ENCODE data around the gene MIDN.

MIDN gene

DNA sequence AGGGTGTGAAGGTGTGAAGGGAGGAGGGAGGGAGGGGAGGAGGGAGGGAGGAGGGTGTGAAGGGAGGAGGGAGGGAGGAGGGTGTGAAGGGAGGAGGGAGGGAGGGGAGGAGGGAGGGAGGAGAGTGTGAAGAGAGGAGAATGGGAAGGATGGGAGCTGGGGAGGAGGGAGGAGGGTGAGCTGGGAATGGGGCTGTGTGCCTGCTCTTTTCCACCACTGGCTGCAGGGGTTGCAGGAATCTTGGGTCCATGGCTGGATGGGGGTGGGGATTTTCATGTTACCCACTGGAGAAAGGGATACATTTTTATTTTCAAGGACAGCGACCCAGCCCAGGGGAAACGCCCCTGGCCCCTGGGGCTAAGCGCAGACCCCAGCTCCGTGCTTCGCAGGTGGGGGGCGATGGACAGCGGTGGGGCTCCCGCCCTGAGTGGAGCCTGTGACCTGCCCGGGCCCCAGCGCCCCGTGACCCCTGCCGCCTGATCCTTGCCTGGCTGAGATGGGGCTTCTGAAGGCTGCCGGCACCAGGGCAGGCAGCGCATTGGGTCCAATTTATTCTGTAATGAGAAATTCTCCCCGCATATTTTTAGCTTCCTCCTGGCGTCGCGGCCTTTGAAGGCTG is 34.3 kb downstream of the MIDN start:
- DNase-seq (ENCODE audit: low spot score): no peak

DNA sequence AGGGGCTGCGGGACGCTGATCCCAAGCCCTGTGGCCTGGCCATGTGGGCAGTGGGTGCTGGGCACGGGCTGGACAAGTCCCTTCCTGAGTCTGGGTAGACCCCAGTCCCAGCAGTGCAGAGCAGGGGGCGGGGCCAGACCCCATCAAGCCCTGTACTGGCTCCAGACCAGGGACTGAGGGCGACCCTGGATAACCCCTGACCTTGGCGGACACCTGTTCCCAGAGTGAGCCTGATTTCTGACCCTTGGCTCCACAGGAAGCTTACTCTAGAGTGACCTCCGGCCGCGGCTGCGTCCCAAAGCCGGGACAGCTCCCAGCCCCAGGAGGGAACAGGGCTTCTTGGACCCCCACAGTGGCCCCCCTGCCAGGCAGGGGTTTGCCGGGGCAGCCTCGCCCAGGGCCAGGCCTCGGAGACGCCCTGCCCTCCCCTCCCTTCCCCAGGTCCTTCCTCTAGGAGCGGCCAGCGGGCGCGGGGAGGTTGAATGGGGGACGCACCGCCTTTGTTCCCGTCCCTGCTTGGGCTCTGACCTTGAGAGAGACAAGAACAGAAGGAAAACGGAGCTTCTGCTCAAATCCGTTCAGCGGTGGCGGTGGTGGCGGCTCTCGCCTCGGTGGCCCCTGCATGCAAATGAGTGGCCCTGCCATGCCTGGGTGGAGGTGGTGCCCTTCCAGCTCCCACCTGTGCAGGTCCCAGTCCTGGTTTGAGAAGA is 35.0 kb downstream of the MIDN start:
- DNase-seq (ENCODE audit: low spot score): no peak

DNA sequence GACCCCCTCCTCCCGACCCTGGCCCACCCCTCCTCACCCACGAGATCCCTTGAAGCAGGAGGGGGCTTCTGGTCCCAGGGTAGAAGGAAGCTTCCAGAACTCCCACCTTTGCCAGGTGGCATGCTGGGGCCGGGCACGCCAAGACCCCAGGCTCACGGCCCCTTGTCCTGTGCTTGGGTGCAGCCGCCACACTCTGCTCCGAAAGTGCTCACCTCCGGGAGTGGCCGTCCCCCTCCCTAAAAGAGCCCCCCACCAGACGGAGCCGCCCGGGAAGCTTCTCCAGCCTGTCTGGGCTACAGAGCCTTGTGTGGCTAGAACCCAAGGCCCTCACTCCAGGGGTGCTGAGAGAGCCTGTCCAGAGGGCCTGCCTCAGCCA is 35.5 kb downstream of the MIDN start:
- DNase-seq (ENCODE audit: low spot score): no peak

DNA sequence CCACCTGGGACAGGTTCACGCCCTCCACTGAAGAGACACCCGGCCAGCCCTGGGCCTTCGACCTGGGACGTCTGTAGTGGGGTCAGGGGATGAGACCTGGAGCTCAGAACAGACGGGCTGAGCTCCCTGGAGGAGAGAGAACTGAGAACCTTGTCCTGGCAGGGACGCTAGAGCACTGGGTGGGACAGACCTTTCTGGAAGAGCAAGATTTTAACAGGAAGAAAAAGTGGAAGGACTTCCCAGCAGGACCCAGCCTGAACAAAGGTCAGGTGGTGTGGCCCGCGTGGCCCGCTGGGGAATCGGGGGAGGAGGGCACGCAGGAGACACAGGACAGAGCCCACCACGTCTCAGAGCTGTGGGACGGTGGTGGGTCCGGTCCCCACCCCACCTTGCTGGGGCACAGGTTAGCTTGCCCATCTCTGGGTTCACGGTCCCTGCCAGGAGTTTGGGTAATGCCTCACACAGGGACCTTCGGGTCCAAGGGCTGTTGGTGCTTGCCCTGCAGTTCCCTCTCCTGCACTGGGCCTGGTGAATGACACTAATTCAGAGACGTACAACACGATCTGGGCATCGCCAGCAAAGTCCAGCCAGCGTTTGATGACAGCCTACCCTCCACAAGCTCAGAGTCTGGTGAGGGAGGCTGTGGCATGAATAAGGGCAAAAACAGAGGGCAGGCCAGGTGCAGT is 36.1 kb downstream of the MIDN start:
- DNase-seq (ENCODE audit: low spot score): no peak

DNA sequence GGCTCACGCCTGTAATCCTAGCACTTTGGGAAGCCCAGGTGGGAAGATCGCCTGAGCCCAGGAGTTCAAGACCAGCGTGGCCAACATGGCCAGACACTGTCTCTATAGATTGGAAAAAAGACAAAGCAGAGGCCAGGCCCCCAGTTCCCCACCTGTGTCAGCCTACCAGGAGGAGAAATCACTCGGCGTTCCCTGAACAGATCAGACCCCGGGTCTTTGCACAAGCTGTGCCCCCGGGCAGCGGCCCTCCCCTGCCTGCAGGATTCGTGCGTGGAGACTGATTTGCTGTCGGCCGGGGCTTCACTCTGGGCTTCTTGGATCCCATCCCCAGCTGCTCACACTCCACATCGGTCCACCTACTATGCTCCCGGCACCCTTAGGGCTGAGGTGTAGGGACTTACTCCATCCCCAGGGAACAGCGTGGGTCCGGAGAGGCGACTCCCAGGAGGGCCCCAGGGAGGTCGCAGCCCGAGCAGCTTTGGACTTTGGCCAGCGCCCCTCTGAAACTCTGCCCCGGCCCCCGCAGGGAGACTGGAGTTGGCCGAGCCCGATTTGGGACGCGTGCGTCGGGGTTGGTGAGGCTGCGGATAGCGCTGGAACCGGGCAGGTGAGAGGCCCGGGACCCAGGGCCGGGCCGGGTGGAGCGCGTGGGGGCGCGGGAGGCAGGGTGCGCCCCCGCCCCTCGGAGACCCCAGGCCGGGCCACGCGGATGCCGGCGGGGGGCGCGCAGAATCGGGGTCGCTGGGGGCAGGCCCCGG is 36.8 kb downstream of the MIDN start:
- no peak for DNase-seq (ENCODE audit: low spot score)

DNA sequence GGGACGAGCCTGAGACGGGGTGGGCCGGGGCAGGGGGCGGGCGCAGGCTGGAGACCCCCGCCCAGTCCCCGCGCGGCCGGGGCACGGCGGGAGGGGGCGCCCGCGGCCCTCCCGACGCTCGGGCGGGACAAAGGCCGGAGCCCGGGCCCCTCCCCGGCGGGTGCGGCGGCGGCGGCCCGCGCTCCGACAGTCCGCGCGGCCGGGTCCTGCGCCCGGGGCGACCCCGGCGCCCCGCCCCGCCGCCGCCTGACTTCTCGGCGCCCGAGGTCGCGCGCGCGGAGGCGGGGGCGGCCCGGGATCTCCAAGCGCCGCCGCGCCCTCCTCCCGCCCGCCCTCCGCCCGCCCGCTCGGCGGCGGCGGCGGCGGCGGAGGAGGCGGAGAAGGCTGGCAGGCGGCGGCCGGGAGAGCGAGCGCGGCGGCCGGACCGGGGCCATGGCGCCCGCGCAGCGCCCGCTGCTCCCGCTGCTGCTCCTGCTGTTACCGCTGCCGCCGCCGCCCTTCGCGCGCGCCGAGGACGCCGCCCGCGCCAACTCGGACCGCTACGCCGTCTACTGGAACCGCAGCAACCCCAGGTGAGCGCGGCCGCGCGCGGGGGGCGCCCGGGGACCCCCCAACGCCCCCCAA is 37.5 kb downstream of the MIDN start, which contains the start of gene EFNA2:
TSS of gene EFNA2 (plus strand) at position 137 of the 624 bp plus-strand sequence. CDS start at position 433, 296 bp downstream.
- no peak for DNase-seq (ENCODE audit: low spot score)

DNA sequence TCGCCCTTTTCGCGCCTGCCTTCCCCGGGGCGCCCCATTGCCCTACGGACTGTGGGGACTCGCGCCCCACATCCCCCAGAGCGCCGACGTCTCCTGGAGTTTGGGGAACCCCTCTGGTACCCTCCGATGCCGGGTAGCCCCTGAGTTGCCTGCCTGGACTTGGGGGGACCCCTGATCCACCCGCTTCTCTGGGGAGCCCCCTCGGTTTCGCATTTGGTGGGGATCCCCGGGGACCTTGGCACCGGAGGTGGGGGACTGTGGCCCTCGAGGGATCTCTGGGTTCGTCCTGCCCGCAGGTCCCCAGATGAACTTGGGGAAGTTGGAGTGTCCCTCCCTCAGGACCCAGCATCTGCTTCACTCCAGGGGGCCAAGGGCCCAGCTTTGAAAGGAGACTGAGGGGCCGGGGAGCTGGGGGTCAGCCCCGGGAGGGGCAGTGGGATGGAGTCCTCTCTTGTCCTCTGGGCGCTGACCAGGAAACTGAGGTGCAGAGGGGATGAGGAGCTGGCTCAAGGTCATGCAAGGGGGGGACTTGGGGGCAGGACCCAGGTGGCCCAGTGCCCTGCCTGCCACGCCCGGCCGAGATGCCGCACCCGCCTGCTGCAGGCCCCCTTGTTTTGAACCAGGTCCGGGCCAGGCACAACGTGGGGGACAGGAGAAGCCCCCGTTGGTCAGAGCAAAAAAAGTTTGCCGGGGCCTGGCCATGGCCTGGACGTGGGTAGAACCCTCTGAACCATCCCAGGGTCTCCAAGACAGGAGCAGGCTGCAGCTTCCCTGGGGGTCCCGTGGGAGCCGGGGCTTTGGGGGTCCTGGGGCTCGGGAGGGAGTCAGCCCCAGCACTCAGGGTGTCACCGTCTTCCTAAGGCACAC is 38.3 kb downstream of the MIDN start:
- no peak for DNase-seq (ENCODE audit: low spot score)

DNA sequence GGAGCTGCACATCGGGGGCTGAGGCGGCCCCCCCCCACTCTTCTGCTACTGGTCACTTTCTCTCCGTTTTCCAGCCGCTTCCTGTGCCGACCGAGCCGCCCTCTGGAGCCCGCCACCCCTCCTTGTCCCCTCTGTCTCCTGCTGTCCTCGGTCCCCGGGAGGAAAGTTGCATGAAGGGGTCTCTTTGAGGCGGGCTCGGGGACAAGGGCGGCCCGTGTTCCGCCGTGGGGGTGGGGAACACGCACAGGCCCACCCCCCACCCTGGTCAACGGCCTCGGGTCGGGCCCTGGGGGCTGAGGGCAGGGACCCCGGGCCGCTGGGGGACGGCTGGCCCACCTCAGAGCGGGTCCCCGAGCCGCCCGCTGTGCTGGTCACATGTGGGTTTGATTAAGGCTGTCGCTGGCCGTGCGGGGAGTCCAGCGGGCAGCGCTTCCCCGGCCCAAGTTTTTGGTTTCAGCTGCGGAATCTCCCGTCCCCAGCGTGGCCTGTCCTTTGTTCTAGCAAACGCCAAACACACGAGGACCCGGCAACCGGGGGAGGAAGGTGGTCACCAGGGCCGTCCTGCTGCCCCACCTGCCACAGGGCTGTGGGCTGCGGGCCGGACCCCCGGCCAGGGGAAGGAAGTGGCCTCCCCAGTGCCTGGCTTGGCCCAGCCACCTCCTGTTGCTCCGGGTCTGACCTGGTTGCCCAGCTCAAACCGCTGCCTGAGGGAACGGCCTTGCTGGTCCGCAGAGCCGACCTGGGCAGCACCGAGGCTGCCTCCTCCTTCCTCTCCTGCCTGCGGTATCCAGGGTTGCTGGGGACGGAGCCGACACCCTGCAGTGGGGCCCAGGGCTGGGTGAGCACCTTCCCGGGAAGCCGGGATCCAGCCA is 39.2 kb downstream of the MIDN start:
- no peak for DNase-seq (ENCODE audit: low spot score)

DNA sequence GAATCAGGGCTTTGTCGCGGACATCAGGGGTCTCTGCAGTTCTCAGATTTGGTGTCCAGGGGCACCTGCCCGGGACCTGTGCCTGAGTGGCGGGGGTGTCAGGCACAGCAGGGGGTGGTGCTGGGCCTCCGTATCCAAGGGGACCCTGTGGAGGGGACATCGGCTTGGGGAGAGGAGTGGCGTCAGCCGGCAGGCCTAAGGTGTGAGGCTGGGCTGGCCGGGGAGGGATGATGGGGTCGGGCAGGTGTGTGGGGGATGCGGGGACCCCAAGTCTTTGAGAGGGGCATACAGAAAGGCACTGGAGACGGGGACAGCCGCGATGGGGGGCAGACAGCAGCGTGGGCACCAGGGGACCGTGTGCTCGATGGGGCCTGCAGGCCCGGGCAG is 39.8 kb downstream of the MIDN start:
- DNase-seq (ENCODE audit: low spot score): no peak

DNA sequence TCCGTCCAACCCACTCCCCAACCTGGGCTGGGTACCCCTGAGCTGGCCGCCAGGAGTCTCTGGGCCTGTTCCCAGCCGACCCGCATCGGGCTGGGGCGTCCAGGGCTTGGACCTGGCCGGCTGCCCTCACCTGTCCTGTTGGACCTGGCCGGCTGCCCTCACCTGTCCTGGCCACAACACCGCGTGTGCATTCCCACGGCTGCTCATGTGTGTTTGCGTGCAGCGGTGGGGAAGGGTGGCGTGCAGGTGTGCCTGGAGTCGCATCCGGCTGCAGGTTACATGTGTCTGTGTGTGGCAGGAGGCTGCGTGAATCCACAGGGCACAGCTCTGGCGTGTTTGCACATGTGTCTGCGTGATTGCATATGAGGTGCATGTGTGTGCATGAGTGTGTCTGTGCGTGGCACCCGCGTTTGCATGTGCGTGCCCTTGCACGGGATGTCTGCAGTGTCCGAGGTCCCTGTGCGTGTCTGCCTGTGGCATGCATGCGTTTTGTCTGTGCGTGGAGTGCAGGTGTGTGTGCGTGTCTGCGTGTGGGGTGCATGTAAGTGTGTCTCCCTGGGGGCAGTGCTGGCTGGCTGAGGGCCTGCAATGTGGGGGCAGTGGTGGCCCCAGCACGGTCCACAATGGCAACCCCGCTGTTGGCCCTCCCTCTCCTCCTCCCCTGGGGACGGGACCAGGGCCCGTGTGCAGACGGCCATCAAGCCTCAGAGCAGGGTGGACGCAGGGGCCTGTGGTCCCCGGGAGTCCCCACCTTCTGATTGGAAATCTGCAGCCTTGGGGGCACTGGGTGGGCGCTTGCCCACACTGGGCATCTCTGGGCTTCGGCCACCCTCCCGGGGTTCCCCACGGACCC is 40.7 kb downstream of the MIDN start:
- no peak for DNase-seq (ENCODE audit: low spot score)

DNA sequence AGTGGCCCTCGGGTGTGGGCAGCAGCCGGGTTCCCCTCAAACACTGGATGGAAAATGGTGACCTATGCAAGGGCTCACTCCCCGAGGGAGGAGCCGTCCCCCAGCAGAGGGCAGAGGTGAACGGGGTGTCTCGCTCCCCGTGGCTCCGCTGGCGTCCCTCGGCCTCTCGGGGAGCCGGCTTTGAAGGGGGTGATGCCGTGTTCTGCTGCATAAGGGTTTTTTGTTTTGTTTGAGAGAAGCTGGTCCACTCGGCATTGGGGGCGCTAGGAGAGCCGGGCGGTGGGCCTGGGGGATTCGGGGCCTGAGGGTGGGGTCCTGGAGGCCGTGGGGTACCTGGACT is 41.3 kb downstream of the MIDN start:
- DNase-seq (ENCODE audit: low spot score): no peak

DNA sequence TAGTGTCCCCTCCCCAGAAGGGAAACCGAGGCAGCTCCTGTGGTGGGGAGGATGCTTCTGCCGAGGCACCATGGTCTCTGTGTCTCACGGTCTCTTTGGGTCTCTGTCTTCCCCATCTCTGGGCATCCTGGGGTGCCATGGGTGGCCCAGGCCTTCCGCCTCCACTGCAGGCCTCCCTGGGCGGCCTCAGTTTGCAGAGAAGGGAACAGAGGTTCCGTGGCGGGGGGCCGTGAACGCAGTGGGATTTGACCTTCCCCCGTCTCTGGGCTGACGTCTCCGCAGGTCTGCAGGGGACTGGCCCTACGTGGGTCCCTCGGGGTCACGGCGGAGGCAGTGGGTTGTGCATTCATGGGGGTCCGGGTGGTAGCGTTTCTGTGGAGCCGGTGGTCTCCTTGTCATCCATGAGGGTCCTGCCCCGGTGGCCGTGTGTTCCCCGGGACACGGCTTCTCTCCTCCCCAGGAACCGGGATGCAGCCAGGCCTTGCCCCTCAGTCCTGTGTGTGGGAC is 41.9 kb downstream of the MIDN start:
- DNase-seq (ENCODE audit: low spot score): no peak

DNA sequence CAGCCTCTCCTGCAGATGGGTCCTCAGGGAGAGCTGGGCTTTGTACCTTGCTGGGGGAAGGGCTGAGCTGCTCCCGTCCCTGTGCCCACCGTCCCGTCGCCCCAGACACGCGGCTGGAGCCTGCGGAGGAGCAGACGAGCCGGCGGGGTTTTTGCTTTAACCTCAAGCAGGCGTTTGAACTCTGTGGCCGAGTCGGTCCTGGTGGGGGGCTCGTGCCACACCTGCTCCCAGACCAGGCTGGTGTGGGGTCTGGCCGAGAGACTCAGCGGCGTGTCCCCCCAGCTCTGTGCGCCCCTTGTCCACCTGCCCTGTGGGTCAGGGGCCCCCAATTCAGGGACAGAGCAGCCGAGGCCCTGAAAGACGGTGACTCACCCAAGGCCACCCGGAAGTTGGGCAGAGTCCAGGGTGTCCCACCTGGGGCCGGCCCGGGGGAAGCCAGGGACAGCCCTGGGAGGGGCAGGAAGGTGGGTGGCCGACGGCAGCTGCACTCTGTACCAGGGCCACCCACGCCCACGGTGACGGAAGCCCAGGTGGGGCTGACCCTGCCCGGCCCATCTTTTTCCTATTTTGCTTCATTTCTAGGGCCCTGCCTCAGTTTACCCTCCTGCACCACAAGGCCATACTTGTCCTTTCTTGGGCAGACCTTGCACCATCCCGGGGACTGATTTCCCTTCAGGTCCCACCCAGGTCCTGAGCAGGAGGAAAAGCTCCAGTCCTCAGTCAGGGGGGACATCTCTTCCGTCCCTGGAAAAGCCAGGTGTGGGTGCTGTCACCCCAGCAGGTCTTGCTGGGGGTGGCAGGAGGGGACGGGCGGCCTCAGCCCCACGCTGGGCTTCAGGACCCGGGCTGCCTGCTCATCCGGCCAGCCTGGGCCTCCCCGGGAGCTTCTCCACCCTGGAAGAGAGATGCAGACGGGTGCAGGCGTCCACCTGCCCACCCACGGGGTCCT is 42.6 kb downstream of the MIDN start:
- no peak for DNase-seq (ENCODE audit: low spot score)

DNA sequence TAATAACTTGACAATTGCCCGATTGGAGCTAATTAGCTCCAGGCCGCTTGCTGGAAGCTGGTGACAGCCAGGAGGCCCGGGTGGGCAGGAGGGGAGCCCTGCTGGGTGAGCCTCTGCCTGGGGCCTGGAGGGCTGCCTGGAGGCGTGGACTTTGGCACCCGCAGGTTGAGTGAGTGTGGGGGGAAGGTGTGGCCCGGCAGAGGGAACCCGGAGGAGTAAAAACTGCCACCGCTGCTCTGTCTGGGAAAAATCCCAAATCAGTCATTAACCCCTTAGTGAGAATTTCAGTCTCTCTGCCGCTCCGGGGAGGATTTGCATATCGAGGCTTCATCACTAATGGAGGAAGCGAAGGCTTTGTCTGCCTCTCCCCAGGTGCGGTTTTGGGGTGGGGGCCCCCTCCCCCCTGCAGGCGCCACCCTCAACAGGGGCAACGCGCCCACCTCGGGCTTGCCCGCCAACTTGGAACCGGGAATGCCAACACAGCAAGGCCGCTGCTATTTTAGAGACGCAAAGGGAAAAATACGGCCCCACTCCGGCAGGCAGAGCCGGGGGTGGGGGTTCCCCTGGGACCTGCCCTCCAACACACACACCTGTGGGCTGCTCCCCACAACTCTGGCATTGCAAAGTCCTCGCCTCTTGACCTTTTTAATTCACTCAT is 43.5 kb downstream of the MIDN start:
- no peak for DNase-seq (ENCODE audit: low spot score)

DNA sequence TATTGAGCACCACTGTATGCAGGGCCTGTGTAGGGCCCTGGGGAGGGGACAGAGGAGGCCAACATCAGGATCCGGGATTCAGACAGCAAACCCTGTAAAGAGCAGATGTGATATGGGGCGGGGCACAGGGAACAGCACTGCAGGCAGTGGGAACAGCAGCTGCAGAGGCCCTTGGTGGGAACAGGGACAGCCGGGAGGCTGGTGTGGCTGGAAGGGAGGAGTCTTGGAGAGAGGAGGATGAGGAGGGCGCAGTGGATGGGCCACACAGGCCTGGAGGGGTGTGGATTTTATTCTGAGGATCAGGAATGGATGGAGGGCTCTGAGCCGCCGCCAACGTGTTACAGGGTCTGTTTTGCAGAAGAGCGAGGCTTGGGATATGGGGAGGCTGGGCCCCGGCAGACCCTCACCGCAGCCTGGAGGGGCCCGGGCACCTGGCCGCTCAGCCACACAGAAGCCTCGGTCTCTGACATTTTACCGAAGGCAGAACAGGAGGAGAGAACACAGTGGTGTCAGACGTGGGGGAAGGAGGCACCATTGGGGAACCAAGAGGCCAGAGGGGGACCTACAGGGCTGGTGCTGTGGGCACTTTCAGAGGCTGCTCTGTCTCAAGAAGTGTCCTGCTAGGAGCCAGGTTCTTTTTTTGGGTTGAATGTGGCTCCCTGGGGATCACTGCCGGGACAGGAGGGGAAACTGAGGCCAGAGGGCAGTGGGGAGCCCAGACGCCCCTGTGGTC is 44.2 kb downstream of the MIDN start:
- no peak for DNase-seq (ENCODE audit: low spot score)

DNA sequence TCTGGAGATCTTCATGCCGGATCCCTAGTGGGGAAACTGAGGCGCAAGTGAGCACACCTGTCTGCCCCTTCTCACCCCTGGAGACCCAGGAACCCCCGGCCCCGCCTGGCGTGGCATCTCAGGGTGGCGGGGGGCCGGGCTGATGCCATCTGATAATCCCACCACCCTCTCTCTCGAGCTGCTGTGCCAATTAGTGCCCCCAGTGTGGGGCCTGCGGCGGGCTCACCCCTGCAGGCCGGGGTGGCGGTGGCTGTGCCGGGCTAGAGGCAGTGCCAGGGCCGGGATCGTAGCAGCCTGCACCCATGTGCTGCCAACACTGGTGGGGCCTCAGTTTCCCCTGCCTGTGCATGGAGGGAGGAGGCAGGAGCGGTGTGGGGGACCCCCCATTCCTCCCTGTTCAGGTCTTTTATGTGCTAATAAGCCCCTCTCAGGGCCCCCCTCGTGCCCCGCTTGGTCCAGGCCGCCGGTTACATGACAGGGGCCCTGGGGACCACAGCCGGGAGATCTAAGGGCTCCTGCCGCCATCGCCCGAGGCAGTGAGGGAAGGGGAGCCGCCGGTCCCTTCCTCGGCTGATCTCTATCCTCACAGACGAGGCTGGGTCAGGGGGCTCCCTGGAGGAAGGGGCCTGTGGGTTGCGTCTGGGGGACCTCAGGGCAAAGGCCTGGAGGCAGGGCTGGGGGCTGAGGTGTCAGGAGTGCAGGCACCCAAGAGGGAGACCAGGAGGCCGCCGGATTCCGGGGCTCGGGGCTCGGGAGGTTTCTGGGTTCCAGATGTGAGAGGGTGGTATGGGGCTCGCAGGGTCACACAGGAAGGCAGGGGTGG is 45.6 kb downstream of the MIDN start:
- no peak for DNase-seq (ENCODE audit: low spot score)

Measured in SW480 (cell line).